Hematopoietic multipotent progenitor cell treated with erythropoietin and hydrocortisone succinate and interleukin-3 and kit ligand, for 15 days (in vitro differentiated cells): ENCODE results near the gene UNC5C.

Source experiments
- DNase-seq: peaks from one replicate; pipeline ENCODE4 v3.0.0-alpha.2; 2015; ENCODE audit warnings: low spot score

UNC5C gene

DNA sequence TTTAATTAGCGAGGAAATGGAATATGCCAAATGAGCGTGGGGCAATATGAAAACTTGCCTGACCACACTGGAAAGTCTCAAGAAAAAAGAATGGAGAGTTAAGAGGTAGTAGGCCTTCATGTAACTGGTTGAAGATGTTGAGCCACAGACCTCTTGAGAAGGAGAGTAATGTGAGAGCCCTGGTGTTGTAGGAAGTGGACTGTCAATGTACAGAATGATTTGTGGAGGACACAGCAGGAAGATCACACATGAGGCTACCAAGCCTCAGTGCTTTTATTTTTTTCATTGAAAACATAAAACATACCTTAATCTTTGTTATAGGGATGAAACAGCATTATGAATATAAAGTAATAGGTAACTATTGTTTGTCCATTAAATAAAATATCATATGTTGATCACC lies 331.6 kb downstream of the UNC5C start:
- DNase-seq: no peak

DNA sequence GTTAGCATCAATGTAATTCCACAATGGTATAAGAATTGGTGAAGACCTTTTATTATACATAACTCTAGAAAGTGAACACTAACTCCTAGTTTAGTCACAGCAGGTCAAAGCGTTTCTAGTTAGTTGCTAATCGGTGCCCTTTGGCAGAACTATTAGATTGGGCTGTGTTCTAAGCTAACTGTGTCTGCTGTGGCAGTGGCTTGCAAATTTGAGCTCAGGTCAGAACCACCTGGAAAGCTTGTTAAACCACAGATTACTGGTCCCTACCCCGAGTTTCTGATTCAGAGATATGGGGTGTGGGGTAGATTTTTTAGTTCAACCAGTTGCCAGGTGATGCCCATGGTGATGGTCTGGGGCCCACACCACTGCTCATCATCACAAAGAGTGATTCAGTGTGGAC lies 332.1 kb downstream of the UNC5C start:
- DNase-seq: no peak

DNA sequence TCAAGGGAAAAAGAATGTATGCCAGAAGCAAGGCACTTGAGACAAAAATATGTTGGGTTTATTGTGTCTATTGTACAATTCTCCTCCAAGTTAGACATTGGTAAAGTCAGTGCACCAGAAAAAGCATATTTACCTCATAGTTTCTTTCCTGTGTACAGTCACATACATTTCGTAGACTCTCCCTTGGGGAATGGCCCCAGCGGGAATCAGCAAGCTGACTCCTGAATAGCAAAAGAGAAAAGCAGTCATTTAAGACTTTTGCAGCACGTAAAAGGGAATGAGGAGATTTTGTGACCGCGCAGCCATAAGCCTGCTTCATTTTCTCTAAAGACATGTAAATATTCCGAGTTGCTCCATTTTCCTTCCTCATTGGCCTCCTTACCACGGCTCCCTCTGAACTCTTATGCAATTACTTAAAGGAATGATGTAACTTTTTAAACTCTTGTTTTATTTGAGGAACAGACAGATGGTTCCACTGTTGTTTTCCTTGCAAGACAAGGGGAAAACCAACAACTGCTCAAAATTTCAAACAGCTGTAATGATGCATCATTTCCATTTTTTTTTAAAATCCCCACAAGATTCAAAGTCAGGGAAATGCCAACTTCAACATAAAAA lies 332.7 kb downstream of the UNC5C start:
- no peak for DNase-seq

DNA sequence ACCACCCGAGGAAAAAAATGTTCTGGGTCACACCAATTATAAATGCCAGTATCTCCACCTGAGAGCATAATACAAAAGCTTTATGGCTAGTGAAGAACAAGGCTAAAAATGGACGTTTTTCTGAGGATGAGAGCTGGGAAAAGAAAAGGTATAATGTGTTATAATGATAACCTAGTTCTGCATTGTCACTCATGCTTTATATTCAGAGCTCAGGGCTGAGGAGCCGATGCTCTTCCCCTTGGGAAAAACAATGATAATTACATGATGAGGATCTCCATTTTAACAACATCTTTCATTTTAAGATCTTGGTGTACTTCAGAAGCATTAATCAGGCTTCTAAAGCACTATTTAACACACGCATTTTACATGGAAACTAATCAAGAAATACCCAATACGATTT lies 333.7 kb downstream of the UNC5C start:
- DNase-seq: no peak

DNA sequence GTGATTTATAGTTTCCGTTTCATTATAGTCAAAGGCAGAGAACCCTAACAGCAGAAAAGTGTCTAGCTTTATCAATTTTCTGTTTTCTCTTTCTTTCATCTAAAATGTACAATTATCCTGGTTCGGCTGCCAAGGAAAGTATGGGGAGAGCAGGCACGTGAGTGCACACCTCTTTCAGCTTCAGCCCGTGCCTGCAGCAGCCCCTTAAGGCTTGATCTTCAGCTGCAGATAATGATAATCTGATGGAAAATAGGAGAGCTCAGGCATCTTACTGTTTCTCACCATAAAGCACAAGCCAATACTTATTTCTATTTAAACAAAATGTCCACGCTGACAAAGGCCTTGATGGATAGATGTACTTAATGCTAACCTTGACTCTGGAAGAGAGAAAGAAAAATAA lies 334.4 kb downstream of the UNC5C start:
- DNase-seq: no peak

DNA sequence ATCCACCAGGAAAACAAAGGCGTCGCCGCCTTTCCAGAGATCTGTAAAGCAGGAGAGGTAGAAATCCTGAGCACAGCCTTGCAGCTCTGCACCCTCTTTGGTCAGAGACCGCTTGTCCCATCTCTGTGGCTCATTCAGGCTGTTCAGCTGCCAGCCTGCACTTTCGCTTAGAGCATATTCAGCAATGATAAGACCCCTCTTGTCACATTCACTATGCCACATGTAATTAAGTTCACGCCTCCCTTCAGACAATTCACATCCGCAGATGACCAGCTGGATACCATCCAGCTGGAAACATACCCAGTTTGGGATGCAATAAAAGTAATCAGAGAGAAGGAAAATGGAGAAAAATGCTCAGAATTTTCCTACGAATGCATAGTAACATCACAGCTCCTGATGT lies 335.4 kb downstream of the UNC5C start:
- no peak for DNase-seq

DNA sequence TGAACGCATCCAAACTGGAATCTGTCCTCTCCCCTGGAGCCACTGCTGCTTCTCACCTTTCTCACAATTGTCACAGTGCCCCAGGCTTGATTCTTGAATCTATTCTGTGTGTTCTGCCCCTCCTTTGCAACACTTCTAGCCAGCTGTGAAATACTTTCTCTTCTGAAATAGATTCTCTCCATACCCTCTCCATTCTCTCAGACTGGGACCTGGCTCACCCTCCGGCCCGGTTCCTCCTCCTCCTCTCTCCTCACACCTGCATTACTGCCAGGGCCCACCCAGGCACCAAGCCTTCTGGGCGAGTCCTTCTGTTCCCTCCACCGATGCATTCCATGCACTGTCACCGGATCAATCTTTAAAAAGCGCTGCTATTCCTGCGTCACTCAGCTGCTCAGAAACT lies 336.1 kb downstream of the UNC5C start:
- DNase-seq: no peak

DNA sequence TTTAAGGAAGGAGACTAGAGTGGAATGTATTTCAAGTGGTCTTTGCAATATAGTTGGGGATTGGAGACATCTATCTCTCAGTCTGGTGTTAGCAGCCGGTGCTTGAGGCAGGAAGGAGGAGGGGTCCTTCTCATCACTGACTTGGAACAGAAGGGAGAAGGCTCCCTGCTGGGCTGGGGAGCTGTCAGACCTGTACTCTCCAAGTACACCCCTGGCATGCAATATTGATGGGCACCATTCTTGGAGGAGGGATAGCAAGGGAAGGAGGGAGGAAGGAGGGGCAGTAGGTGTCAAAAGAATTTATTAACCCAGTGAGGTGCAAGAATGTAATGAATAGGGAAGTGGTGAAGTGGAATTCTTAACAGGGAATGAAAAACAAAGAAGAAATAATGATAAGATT lies 338.8 kb downstream of the UNC5C start:
- no peak for DNase-seq

DNA sequence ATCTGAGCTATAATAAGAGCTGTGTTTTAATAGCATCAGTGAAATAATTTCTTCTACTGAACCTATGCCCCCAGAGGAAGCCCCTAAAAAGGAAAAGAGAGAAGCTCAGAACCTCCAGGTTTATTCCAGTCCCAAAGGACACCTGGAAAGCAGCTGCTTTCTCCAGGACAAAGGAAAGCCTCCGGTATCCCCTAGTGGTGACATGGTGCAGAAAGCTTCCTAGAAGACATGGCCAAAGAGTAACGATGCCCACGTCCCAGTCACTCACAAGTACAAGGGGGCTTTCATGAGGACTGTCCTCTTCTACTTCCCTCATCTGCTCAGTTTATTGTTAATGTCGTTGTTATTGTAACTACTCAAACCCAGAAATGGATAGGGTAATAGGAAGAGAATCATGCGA lies 343.9 kb downstream of the UNC5C start:
- DNase-seq: no peak

DNA sequence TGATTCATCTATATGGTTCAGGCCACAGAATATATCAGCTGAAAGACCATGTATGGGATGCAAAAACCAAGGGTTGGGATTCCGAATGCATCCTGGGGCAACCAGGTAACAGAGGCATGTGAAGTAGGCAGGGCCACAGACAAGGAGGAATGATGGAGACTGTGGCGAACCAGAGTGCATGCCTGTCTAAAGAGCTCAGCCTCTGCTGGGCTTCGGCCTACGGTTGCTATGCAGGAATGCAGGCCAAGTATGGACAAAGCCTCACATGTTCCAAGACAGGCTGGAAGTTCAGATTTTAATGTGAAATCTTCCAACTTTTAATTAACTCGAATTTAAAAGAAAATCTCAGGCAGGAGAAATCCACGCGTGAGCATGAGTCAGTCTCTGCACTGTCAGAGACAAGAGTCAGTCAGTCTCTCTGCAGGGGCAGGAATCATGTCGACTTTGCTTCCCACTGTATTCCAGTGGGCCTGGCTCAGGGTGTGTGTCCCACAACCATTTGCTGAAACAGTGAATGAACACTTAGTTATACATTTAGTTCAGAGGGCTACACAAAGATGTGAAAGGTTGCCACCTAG lies 344.4 kb downstream of the UNC5C start:
- no peak for DNase-seq

DNA sequence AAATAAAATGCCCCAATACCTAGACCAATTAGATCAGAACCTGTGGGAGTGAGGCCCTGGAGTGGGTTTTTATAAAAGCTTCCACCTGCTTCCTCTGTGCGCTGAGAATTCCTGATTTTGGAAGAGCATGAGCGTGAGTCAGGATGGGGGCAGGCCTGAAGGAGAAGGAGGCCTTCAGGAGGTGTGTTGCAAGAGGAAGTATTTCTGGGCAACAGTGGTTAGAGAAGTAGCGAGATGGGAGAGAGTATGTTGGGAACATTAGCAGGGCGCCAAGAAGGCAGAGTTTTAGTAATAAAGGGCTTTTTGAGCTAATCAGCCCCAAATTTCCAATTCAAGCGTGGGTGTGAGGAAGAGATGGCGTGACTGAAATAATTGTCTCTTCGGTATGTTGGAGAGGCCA lies 349.8 kb downstream of the UNC5C start:
- no peak for DNase-seq

DNA sequence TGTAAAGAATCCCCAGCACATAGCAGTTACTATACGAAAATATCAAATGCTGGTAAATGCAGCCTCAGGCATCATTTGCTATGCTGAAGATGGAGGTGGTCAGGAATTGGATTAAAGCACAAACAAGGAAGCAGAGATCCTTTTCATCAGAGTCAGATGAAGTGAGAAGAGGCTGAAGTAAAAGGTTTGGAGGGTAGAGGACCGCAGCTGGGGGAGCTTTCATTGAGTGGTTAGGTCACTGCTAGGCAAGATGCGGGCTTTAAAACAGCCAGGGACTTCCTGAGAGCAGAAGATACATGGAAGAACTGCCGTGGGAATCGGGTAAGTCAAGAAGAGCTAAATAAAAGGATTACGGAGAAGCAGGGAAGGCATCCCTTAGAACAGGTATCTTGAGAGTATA lies 351.4 kb downstream of the UNC5C start:
- no peak for DNase-seq

DNA sequence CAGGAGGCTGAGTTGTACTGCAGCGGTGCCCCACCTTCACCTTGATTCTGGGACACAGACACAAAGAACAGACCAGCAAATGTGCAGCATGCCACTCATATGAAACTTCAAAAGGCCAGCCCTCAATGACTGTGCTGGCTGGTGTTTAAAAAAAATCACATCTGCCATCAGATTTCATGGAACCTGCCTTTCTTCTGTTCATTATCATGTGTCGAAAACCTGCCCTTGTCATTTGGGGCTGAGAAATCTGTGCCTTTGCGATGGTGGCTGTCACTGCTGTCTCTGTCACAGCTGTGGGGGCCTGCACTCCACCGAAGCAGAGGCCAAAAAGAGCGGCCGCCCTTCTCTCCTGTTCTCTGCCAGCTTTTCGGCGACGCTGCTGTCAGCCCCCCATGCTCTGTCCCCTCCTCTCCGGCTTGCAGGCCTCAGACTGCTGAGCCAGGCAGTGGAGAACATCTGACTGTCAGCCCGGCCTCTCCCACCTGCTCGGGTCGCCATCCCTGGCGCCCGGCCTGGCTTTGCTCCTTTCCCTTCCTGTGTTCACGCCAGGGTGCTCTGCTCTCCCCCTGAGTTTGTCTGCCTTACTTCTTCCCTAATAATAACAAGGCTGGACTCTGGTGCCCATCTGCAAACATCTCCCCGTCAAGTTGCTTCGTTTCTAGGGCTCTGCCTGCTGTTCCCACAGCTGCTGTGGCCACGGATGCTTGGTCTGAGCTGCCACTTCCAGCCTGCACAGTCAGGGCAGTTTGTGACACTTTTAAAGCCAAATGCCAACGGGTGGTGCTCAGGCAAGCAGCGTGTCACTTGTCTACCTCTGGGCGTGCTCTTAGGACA lies 355.2 kb downstream of the UNC5C start:
- no peak for DNase-seq

DNA sequence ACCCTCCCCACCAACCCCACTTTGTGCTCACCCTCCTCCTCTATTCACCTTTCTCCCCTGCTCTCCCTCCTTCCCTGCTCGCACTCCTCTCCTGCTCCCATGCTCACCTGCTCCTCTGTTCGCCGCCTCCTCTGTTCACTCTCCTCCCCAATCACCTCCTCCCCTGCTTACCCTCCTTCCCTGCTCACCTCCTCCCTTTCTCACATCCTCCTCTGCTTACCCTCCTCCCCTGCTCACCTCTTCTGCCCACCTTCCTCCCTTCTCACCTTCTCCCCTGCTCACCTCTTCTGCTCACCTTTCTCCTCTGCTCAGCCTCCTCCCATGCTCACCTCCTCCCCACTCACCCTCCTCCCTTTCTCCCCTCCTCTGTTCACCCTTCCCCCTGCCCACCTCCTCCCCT lies 357.2 kb downstream of the UNC5C start:
- DNase-seq: no peak

DNA sequence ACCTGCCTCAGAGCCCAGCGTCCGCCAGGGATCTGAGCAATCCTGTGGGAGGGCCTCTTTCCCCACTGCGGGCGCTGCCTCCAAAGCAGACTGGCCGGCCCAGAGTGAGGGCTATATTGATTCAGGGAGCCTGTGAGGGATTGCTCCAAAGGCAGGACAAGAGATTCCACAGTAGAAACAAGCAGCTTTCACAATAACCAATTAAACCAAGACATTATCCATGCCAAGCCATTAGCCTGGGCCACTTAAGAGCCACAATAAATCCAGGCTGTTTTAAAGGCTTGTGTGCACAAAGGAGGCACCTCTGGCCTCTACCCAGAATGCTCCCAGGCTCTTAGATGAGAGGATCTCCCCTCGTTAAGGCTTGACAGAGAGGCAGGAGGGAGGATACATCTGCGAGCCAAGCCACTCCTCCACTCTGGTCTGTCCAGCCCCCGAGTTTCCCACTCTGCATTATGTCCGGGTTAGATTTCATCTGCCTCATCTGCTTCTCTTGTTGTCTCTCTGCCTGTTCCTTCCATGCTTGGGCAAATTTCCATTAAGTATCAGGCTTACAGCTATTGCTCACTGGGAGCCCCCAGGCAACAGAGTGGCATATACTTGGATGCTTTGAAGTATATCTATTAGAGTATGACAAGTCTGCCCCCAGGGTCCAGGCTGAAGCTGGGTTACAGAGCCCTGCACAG lies 357.9 kb downstream of the UNC5C start:
- no peak for DNase-seq

DNA sequence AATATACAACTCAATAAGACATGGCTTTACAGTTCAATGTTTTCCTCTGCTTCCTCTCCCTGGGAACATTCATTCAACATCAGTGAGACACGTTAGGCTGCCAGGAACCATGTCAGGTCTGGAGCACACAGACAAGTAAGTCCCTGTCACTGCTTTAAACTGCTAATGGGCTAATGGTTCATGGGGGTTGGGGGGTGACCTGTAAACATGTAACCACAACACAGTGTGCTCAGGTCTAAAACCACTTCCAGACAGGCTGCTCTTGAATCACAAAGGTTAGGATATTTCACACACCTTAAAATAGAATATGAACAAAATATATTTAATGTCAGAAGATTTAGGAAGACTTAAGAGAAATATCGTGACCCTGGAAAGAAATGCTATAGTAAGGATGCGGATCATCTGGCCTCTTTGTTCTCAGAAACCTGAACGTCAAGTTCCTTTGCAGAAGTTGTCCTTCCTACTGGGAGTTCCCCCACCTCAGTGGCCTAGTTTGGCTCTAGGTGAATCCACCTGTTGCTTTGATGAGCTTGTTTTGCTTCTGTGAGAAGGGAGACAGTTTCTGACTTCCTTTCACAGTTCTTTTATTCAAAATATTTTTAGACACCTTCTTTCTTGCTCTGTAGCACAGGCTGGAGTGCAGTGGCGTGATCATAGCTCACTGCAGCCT lies 359.9 kb downstream of the UNC5C start:
- no peak for DNase-seq

DNA sequence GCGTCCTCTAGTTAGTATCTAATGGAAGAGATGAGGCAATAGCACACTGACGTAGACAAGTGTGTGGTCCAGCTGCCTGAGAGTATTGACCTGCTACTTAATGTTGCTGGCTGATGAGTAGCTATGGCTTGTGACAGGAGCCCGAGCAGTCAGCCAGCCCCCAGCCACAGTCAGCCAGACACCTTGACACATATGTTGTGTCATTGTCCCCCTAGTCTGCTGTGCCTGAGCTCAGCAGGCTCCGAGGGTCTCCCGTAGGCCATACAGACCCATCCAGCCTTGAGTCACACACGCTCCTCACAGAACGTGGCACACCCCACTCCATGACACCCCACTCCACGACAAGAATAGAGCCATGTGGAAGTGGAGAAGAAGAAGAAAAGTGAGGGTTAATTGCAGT lies 362.1 kb downstream of the UNC5C start:
- no peak for DNase-seq

DNA sequence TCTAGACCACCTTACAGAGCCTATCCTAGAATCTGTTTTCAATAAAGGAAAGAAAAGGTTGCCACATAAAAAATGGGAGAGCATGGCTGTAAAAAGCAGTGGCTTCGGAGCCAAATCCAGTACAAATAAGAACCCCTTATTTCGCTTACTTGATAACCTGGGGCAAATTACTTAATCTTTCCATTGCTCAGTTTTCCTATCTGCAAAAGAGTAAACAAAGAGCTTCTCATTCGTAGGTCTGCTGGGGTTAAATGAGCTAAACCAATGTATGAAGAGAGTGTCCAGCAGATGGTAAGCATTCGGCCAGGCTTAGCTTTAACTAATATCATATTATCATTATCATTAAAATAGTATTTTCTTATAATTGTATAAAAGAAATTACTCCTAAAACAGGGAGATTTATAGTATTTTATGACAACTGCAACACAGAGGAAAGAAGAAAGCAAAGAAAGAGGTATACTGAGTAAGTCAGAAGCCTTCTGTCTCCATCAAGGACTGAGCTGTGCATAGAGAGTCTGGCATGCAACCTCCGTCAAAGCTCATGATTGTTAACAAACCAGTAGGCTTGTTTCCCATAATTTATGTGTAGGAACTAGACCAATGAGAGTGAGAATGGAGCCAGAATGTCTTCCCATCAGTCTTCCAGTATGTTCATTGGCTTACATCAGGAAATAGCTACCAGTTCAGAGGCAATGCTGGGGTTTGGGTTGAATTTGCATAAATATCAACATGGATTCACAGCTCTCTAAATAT lies 364.9 kb downstream of the UNC5C start:
- no peak for DNase-seq

DNA sequence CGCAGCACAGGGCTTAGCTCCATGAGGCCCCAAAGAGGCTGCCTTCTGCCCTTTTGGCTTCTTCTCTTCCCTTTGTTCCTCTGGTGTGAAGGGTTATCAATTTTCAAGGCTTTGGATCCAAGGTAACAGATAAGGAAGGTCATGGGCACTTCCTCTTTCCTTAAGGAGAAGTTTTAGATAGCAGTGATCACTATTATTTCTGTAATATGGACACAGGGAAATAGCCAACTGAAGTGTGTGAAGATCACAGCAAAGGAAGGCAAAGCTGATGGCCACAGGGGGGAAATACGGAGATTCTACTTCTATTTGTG lies 366.8 kb downstream of the UNC5C start:
- no peak for DNase-seq

DNA sequence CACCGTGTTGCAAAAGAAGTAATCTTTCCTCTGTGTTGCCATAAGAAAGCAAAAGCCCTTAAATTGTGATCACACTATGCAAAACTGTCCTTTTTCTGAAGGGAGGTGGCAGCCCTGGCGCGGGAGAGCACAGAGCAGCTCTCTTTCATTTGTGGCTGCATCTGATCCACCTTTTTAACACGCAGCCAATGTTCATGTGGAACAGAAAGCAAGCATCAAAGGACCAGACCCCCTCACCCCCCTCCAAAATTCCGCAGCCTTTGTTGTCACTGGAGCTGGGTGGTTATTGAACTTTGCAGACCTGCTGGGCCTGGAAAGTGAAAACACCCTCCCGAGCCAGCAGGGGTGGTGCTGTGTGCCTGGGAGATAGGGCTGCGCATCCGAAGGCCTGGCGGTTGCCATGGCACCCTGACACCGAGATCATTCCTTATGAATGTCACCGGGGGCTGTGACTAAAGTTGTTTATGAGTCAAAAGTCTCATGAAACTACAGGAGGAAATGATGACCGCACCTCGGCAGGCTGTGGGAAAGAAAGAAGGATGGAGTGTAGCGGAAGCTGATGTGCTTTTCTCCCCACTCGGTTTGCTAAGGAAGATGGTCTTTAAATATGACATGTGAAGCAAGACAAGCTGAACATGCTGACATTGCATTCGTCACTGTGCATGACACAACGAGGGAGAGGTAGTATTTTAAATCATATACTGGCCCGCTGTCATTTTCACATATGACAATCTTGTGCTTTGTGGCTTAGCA lies 367.4 kb downstream of the UNC5C start:
- no peak for DNase-seq
